ENCODE results near the gene DAB1.

DNA sequence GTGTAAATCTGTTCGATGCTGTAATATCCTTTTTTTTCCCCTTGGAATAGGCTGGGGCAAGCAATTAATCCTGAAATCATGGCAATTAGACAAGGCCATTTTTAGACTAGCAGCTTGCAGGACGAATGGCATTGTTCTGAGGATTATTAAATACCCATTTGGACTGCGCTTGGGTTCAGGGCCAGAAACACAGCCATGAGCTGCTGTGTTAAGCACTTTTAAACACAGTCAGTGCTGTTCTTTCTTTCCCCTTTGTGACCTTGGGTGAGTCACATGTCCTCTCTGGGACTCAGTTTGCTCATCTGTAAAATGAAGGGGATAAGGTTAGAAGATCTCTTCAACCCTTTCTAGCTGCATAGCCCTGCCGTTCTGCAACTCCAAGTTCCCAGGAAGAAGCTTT, 399.4 kb downstream of the DAB1 start:
- TF ChIP-seq, protein P1, sequence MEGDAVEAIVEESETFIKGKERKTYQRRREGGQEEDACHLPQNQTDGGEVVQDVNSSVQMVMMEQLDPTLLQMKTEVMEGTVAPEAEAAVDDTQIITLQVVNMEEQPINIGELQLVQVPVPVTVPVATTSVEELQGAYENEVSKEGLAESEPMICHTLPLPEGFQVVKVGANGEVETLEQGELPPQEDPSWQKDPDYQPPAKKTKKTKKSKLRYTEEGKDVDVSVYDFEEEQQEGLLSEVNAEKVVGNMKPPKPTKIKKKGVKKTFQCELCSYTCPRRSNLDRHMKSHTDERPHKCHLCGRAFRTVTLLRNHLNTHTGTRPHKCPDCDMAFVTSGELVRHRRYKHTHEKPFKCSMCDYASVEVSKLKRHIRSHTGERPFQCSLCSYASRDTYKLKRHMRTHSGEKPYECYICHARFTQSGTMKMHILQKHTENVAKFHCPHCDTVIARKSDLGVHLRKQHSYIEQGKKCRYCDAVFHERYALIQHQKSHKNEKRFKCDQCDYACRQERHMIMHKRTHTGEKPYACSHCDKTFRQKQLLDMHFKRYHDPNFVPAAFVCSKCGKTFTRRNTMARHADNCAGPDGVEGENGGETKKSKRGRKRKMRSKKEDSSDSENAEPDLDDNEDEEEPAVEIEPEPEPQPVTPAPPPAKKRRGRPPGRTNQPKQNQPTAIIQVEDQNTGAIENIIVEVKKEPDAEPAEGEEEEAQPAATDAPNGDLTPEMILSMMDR (IDR thresholded peaks at IDR 0.05): no peak
- TF ChIP-seq POLR2A (IDR thresholded peaks at IDR 0.05) (no peak), EP300 (IDR thresholded peaks at IDR 0.05) (no peak)

Data from upper lobe of left lung (tissue), 4 donors.